HuH-7.5 (cell line): ENCODE data around the gene FBXO39.
"Not testable (repeated sequence)": the region's sequence is repeated elsewhere in the genome, so short reads cannot be mapped to it uniquely, and the experiment has no call there.

ENCODE experiments used
- DNase-seq: peaks from one replicate; pipeline ENCODE4 v3.0.0; 2011; ENCODE audit warnings: low spot score

FBXO39 gene

GRCh38 chr17:6775871-6776405 lies at the start of gene FBXO39:
FBXO39 (plus strand) TSS chr17:6776215; CDS start chr17:6779869, 3,654 bp downstream.
- DNase-seq = no peak

GRCh38 chr17:6729531-6729930 lies 46.5 kb upstream of the FBXO39 start:
- DNase-seq = no peak

GRCh38 chr17:6746665-6747064 lies 29.4 kb upstream of the FBXO39 start:
- DNase-seq = not testable (repeated sequence)

- DNase-seq = no peak
These were observed 27.4 kb upstream of the FBXO39 start for GRCh38 chr17:6748617-6749016.

GRCh38 chr17:6749519-6749918 lies 26.5 kb upstream of the FBXO39 start:
- DNase-seq = no peak

- DNase-seq = no peak
These were observed 23.7 kb upstream of the FBXO39 start for GRCh38 chr17:6752068-6752909.

GRCh38 chr17:6753006-6753445 lies 23.0 kb upstream of the FBXO39 start:
- no peak for DNase-seq

- no peak for DNase-seq
These were observed 22.5 kb upstream of the FBXO39 start for GRCh38 chr17:6753546-6753945.

- no peak for DNase-seq
These were observed 20.7 kb upstream of the FBXO39 start for GRCh38 chr17:6755281-6755680.

GRCh38 chr17:6755731-6756184 lies 20.3 kb upstream of the FBXO39 start, which contains the start of gene XAF1:
XAF1 (plus strand) TSS chr17:6756046; CDS start chr17:6756079, 33 bp downstream.
- no peak for DNase-seq

- DNase-seq = no peak
These were observed 19.5 kb upstream of the FBXO39 start for GRCh38 chr17:6756425-6757031.

GRCh38 chr17:6757747-6758146 lies 18.3 kb upstream of the FBXO39 start:
- DNase-seq = no peak

GRCh38 chr17:6761779-6762178 lies 14.2 kb upstream of the FBXO39 start:
- DNase-seq = no peak

- no peak for DNase-seq
These were observed 7.6 kb upstream of the FBXO39 start for GRCh38 chr17:6768447-6768846.

GRCh38 chr17:6772016-6772415 lies 4.0 kb upstream of the FBXO39 start:
- DNase-seq = no peak

GRCh38 chr17:6774906-6775305 lies 1.1 kb upstream of the FBXO39 start:
- not testable (repeated sequence) for DNase-seq

- no peak for DNase-seq
These were observed 3.4 kb downstream of the FBXO39 start for GRCh38 chr17:6779411-6779810.

- no peak for DNase-seq
These were observed 4.0 kb downstream of the FBXO39 start for GRCh38 chr17:6780001-6780400.

GRCh38 chr17:6780886-6781285 lies 4.9 kb downstream of the FBXO39 start:
- no peak for DNase-seq

GRCh38 chr17:6782244-6782643 lies 6.2 kb downstream of the FBXO39 start:
- DNase-seq = no peak

GRCh38 chr17:6786618-6787017 lies 10.6 kb downstream of the FBXO39 start:
- DNase-seq = no peak

GRCh38 chr17:6787081-6787693 lies 11.2 kb downstream of the FBXO39 start:
- no peak for DNase-seq

- DNase-seq = no peak
These were observed 13.1 kb downstream of the FBXO39 start for GRCh38 chr17:6789146-6789545.
